MM.1S (cell line): ENCODE results near the gene SLC38A10.

Experiments
- DNase-seq: peaks from one replicate; pipeline ENCODE4 v3.0.0-alpha.2; 2015
- H2AFZ ChIP-seq: fragments of 300-600 bp; sonication (generic); 2 replicates; pipeline ENCODE4 v1.6.0; 2016; ENCODE audit warnings: antibody characterized with exemption, low read length
- H3F3A ChIP-seq: fragments of 300-600 bp; sonication (generic); 2 replicates; pipeline ENCODE4 v1.6.1; 2016; ENCODE audit warnings: mild to moderate bottlenecking, antibody characterized with exemption, low read length, moderate library complexity, mixed read lengths; ENCODE audit not compliant: insufficient read depth
- H3K27ac ChIP-seq: fragments of 300-600 bp; sonication (generic); 2 replicates; pipeline ENCODE4 v1.5.1; 2016; ENCODE audit warnings: mild to moderate bottlenecking, low read length
- H3K27me3 ChIP-seq: fragments of 300-600 bp; sonication (generic); replicated peaks from 2 replicates; pipeline ENCODE4 v1.6.0; 2016; ENCODE audit warnings: low read length; ENCODE audit not compliant: insufficient read depth
- H3K36me3 ChIP-seq: fragments of 300-600 bp; sonication (generic); replicated peaks from 2 replicates; pipeline ENCODE4 v1.6.1; 2016; ENCODE audit warnings: mild to moderate bottlenecking, low read length, mixed read lengths; ENCODE audit not compliant: insufficient read depth
- H3K4me1 ChIP-seq: fragments of 300-600 bp; sonication (generic); 2 replicates; pipeline ENCODE4 v1.6.1; 2016; ENCODE audit warnings: low read length, mixed read lengths
- H3K4me2 ChIP-seq: fragments of 300-600 bp; sonication (generic); 2 replicates; pipeline ENCODE4 v1.6.0; 2016; ENCODE audit warnings: low read depth, low read length
- H3K4me3 ChIP-seq: fragments of 300-600 bp; sonication (generic); 2 replicates; pipeline ENCODE4 v1.5.1; 2016; ENCODE audit warnings: low read length, mixed read lengths
- H3K79me2 ChIP-seq: fragments of 300-600 bp; sonication (generic); 2 replicates; pipeline ENCODE4 v1.6.1; 2016; ENCODE audit warnings: mixed run types, low read length, mixed read lengths
- H3K9ac ChIP-seq: fragments of 300-600 bp; sonication (generic); 2 replicates; pipeline ENCODE4 v1.6.1; 2016; ENCODE audit warnings: low read length, mixed read lengths
- H3K9me2 ChIP-seq: fragments of 300-600 bp; sonication (generic); replicated peaks from 2 replicates; pipeline ENCODE4 v1.6.1; 2016; ENCODE audit warnings: mild to moderate bottlenecking, low read length, mixed read lengths; ENCODE audit not compliant: insufficient read depth
- H3K9me3 ChIP-seq: fragments of 300-600 bp; sonication (generic); replicated peaks from 2 replicates; pipeline ENCODE4 v1.6.1; 2016; ENCODE audit warnings: mild to moderate bottlenecking, low read length, mixed read lengths; ENCODE audit not compliant: insufficient read depth
- H4K20me1 ChIP-seq: fragments of 300-600 bp; sonication (generic); 2 replicates; pipeline ENCODE4 v1.6.1; 2016; ENCODE audit warnings: mild to moderate bottlenecking, low read length, moderate library complexity, mixed read lengths; ENCODE audit not compliant: insufficient read depth
- EZH2 ChIP-seq: fragments of 300-600 bp; sonication (generic); optimal IDR thresholded peaks from 2 replicates; pipeline ENCODE3; 2017; ENCODE audit warnings: low read depth, mild to moderate bottlenecking, antibody characterized with exemption, low read length, mixed read lengths
- EZH2phosphoT487 ChIP-seq: fragments of 300-600 bp; sonication (generic); IDR thresholded peaks from 2 replicates; pipeline ENCODE4 v1.6.1; 2018; ENCODE audit warnings: antibody characterized with exemption, low read length
- TF ChIP-seq, protein P1 (sequence below): fragments of 300-600 bp; sonication (generic); IDR thresholded peaks from 2 replicates; pipeline ENCODE4 v1.5.1; 2016; ENCODE audit warnings: antibody characterized with exemption, low read length, mixed read lengths

SLC38A10 gene

GRCh38 chr17:81222620-81222905, 72.5 kb downstream of the SLC38A10 start:
- peak overlapping the region; percentile 98 for H2AFZ ChIP-seq
- H3K27ac ChIP-seq, result no peak overlapping the region

DNA sequence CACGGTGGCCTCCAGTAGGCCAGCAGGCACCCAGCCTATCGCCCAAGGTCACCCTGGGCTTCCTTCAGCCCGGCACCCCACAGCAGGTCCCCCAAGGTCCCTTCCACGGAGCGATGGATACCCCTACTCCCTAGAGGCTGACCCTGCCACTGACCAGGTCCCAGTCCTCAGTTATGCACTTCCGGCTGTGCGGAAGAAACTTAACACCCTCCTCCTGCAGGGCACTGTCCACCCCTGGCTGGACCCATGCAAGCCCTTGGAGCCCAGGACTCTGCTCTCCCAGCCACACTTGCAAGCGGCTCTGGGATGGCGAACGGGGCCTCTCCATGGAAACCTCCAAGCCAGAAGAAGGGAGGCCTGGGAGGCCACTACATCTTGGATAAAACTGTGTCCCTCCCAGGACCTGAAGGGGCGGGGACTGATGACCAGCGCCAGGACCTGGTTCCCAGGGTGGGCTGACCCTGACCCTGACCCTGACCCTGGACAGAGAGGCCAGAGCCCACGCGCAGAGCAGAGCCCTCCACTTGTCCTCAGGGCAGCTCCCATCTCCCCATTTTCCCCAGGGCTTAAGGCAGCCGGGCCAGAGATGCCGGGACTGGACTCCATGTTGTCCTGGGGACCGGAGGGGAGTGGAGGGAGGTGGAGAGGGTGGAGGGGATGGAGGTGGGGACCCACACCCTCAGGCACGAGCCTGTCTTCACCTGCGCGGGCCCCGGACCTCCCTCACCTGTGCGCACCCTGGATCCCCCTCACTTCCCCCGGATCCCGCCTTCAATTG, 73.1 kb downstream of the SLC38A10 start:
- no peak for DNase-seq
- Histone ChIP-seq H3K79me2 (peaks cover 13% of the 10 kb centered on the region; the same call in 1 of the 2 replicates), H2AFZ (peak overlapping the region; percentile 98), H3F3A (no peaks in the 10 kb centered on the region), H3K9me2 (no peaks in the 10 kb centered on the region), H3K4me3 (peak overlapping the region; percentile 97), H3K9me3 (no peaks in the 10 kb centered on the region), H3K27me3 (peaks cover 20% of the 10 kb centered on the region; the same call in 1 of the 2 replicates), H3K36me3 (no peaks in the 10 kb centered on the region), H3K27ac (no peak overlapping the region), H4K20me1 (no peaks in the 10 kb centered on the region), H3K4me1 (peaks cover 14% of the 10 kb centered on the region), H3K9ac (peak overlapping the region; percentile 86), H3K4me2 (peak overlapping the region; percentile 95)
- TF ChIP-seq EZH2, result no peak
- TF ChIP-seq EZH2phosphoT487, result no peak
- TF ChIP-seq, protein P1, sequence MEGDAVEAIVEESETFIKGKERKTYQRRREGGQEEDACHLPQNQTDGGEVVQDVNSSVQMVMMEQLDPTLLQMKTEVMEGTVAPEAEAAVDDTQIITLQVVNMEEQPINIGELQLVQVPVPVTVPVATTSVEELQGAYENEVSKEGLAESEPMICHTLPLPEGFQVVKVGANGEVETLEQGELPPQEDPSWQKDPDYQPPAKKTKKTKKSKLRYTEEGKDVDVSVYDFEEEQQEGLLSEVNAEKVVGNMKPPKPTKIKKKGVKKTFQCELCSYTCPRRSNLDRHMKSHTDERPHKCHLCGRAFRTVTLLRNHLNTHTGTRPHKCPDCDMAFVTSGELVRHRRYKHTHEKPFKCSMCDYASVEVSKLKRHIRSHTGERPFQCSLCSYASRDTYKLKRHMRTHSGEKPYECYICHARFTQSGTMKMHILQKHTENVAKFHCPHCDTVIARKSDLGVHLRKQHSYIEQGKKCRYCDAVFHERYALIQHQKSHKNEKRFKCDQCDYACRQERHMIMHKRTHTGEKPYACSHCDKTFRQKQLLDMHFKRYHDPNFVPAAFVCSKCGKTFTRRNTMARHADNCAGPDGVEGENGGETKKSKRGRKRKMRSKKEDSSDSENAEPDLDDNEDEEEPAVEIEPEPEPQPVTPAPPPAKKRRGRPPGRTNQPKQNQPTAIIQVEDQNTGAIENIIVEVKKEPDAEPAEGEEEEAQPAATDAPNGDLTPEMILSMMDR, result no peak

More at GRCh38 chr17:81222620-81222905, 72.5 kb downstream of the SLC38A10 start:
- H3K79me2 ChIP-seq, result peaks cover 13% of the 10 kb centered on the region; the same call in 1 of the 2 replicates
- peaks cover 14% of the 10 kb centered on the region for H3K4me1 ChIP-seq
- H4K20me1 ChIP-seq, result no peaks in the 10 kb centered on the region
- TF ChIP-seq EZH2, result no peak
- TF ChIP-seq, protein P1, result no peak
- no peak for TF ChIP-seq EZH2phosphoT487
- no peaks in the 10 kb centered on the region for H3K9me2 ChIP-seq
- no peaks in the 10 kb centered on the region for H3K36me3 ChIP-seq
- no peaks in the 10 kb centered on the region for H3F3A ChIP-seq
- H3K9me3 ChIP-seq, result no peaks in the 10 kb centered on the region
- H3K4me2 ChIP-seq, result peak overlapping the region; percentile 95
- no peak for DNase-seq
- H3K9ac ChIP-seq, result peak overlapping the region; percentile 86
- H3K27me3 ChIP-seq, result peaks cover 20% of the 10 kb centered on the region; the same call in 1 of the 2 replicates
- peak overlapping the region; percentile 97 for H3K4me3 ChIP-seq

GRCh38 chr17:81221371-81221841, 73.7 kb downstream of the SLC38A10 start:
- no peaks in the 10 kb centered on the region for H3K9me2 ChIP-seq
- H3K79me2 ChIP-seq, result peaks cover 13% of the 10 kb centered on the region; the same call in 1 of the 2 replicates
- DNase-seq, result no peak
- H3F3A ChIP-seq, result no peaks in the 10 kb centered on the region
- H3K4me2 ChIP-seq, result peak overlapping the region; percentile 95; the same call in 1 of the 2 replicates
- TF ChIP-seq, protein P1, result no peak
- TF ChIP-seq EZH2phosphoT487 (no peak), EZH2 (no peak)
- H3K4me3 ChIP-seq, result peak overlapping the region; percentile 97; the same call in 1 of the 2 replicates
- peaks cover 17% of the 10 kb centered on the region; the same call in 1 of the 2 replicates for H3K27me3 ChIP-seq
- no peaks in the 10 kb centered on the region for H3K9me3 ChIP-seq
- no peak overlapping the region for H3K27ac ChIP-seq
- peaks cover 14% of the 10 kb centered on the region for H3K4me1 ChIP-seq
- H3K36me3 ChIP-seq, result no peaks in the 10 kb centered on the region
- H2AFZ ChIP-seq, result no peak overlapping the region
- H3K9ac ChIP-seq, result no peak overlapping the region
- H4K20me1 ChIP-seq, result no peaks in the 10 kb centered on the region
